NCI-H146 treated with DMSO at 0.1 percent for 48 hours (cell line): ENCODE results near the gene RABGGTA.
A peak's percentile ranks its signal among the peaks of the same experiment; 100 is the strongest.
"Not testable (repeated sequence)": the region's sequence is repeated elsewhere in the genome, so short reads cannot be mapped to it uniquely, and the experiment has no call there.

Experiments
- DNase-seq: peaks from one replicate; lab custom pipeline; 2025; ENCODE audit not compliant: unreplicated experiment; lab: John Stamatoyannopoulos, UW

Gene RABGGTA

DNA sequence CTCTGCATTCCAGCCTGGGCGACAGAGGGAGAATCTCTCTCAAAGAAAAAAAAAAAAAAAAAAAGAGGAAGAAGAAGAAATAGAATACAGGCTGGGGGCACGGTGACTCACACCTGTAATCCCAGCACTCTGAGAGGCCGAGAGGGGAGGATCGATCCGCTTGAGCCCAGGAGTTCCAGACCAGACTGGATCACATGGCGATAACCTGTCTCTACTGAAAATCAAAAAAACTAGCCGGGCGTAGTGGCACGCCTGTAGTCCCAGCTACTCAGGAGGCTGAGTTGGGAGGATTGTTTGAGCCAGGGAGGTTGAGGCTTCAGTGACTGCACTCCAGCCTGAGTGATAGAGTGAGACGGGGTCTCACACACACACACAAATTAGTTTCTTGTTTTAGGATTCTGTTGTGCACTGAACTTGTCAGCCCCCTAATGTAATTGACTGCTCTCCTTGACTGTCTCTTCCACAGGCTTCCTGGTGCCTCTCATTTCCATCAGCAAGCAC is 28.0 kb downstream of the RABGGTA start:
- DNase-seq = peak; percentile 19

DNA sequence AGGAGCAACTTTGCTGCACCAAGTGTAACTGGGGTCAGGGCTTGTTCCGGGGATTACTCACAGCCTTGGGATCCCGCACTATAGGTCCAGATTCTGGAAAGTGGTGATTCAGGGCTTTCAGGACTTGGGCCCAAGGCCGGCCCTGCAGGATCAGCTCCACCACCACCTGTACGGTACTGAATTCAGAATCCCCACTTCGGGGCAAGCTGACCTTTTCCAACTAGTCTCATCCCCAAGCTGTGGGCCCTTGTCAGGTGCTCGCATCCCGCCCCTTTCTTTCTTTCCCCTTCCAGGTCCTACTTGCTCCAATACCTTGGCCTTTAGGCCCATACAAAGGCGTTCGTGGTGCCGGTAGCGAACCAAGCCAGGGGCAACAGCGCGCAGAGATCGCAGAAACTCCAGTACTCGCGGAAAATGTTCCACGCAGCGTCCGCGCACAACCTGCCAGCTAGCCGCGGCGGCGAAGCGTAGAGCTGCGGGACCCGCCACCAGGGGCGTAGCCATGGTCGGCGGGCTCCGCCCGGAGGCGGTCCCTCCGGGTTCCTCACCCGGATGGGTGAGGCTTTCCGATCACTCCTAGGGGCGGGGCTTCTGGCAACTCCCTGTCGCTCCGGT is 29.5 kb downstream of the RABGGTA start:
- DNase-seq = no peak

DNA sequence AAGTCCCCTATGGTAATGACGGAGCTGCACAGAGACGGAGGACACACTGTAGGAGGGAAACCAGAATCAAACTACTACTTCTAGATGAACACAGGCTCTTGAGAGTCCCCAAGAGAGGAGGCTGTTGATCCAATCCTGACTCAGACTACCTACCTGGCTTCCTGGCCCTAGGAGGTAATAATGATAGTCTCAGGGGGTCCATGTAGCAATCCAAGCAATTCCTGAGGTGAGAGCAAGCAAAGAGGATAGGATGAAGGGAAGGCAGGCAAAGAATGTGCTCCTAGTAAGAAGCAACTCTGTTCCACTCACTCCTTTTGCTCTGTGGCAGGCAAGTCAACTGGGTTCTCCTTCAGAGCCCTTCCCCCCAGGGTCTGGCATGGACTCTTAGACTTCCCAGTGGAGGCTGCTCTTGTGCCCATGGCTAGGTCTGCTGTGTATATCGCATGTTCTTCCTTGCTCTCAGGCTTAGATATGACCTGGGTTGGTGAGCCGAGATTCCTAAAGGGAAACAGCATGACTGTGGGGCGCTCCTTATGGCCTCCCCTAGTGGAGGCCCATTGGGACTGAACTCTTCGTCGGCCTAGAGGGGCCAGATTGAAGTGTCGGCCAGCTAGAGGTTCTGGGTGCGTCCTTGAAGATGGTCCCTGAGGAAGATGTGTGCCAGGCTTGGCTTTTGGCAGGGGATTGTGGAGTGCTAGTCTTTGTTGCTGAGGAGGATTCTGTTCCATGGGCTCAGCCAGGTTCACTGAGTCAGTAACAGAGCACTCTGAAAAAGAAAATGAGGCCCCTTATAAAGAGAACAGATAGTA is 31.1 kb downstream of the RABGGTA start:
- no peak for DNase-seq

DNA sequence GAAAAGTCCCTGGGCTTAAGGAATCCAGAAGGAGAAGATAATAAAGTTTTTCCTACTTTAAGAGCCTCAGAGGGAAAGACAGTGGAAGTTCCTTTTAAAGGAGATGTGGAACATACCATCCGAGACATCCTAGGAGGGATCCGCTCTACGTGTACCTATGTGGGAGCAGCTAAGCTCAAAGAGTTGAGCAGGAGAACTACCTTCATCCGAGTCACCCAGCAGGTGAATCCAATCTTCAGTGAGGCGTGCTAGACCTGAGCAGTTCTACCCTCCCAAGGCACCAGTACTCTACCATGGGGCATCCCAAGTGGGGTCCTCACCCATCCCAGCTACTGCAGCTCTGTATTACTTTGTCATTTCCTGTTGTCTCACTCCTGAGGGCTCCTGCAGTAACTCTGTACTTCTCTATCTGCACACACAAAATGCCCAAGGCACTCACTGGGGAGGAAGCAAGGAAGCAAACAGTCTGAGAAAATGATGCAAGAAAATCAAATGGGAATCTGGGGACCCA is 32.8 kb downstream of the RABGGTA start:
- DNase-seq = no peak

DNA sequence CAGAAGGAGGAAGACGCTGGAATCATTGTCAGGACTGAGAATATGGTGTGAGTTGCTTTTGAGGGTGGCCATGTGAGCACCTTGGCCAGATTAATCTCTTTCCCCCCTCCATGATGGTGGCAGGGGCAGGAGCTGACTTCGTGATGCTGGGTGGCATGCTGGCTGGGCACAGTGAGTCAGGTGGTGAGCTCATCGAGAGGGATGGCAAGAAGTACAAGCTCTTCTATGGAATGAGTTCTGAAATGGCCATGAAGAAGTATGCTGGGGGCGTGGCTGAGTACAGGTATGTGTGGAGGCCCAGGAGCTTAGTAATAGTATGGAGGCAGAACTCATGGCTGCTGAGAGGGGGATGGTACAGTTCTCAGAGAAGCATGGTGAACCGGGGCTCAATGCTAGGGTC is 33.3 kb downstream of the RABGGTA start:
- DNase-seq = no peak

DNA sequence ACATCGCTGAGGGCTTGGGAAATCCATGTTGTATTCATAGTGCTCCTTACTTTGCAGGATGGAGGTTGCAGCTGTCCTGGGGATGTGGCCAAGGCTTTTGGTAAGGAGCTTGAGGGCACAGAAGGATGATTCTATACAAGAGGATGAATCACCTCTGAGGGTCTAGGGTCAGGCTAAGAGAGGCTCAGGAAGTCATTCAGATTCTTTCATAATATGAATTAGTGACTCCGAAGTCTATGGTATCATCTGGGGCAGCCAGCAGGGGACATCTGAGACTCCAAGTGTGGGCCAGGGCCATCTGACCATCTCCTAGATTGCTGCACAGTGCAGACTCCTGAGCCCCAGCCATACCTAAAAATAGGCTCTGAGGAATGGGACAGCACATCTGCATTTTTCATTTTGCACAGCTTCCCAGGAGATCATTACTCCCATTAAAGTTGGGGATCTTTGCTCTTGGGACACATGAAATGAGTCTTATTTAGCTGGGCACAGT is 33.9 kb downstream of the RABGGTA start:
- no peak for DNase-seq

DNA sequence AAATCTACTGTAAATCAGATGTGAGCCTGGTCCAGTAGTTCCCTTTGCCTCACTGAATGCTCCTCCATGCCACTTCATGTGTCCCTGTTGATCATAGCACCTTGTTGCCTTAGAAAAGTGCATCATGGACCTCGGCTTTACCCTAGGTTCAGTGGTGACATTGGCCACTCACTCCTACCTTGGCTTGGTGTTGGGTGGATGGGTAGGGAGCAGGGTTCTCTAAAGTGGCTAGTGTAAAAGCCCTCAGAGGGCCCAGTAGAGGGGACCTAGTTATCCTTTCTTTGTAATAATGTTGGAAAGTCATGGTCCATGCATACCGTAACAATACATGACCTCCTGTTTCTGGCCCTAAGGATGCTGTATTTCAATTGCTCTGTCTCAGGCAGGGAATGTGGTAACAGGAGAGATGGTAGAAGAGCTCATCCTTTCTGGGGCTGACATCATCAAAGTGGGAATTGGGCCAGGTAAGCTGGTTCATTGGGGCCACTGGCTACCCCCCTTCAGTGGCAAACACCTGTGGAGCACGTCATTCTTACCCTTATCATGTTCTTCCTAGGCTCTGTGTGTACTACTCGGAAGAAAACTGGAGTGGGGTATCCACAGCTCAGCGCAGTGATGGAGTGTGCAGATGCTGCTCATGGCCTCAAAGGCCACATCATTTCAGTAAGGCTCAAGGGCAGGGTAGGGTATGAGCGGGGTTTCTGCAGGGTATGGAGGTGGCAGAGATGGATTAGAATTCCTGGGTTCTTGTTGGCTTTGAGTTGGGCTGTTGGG is 34.5 kb downstream of the RABGGTA start:
- no peak for DNase-seq

DNA sequence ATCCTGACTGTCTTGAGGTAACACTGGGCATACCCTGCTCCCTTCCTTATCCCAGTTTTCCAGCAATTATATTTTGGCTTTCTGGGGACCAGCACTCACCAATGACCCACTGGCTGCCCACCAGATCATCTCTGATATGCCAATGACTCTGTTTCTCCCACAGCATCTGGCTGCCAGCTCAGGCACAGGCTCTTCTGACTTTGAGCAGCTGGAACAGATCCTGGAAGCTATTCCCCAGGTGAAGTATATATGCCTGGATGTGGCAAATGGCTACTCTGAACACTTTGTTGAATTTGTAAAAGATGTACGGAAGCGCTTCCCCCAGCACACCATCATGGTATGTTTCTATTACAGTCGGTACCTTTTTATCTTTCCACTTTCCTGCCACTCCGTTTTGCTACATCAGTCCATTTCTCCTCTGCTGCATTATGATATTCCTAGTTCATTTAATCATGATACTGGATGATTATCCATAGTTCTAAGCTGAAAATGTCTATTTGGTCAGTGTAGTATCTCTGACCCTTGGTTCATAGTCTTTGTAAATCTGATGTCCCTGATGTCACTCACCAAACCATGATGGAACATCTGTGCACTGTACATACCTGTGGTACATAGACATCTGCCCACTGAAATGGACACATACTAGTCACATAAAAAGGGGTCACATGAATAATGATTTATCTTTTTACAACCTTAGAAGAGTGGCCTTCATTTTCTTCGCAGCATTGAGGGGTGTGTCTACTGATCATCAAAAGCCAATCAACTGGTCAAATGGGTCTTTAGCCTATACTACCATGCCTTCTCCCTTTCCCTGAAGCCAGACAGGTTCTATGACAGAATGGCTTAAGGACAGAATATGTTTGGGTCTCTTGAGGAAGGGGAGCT is 35.4 kb downstream of the RABGGTA start:
- no peak for DNase-seq

DNA sequence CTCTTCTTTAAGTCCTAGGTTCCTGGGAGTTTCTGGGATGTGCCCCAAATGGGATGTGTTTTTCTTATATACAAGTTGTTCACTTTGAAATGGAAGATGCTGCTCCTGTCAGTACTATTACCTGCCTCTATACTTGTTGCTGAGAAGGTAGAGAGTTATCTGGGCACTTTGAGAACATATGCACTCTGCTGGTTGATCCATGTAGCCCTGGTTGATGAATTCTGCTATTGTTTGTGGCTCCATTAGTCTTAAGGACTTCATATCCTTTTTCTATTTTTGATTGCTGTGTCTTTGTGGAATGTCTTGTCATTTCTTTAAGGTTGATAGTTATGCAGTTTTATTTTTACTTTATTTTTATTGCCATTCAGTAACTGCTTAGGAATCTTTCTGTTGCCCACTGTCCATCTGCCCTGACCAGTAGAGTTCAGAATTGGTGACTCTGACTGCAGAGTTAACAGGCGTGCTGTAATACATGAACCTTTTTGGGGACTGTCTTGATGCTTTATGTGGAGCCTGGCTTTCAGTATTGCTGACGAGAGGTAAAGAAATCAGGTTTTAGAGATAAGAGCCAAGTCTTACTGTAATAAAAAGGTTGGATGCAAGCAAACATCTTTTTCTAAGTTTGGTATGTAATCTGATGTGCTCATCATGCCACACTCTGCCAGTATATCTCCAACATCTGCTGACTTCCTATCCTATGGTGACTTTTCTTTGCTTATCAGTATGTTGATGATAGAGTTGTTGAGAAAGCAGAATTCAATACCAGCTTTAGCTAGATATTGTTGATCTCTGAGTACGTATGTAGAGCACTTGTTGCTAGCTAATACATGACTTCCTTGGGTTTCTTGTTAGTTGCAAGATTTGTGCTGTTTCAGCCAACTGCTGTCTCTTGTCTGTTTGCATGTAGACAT is 37.0 kb downstream of the RABGGTA start:
- no peak for DNase-seq

DNA sequence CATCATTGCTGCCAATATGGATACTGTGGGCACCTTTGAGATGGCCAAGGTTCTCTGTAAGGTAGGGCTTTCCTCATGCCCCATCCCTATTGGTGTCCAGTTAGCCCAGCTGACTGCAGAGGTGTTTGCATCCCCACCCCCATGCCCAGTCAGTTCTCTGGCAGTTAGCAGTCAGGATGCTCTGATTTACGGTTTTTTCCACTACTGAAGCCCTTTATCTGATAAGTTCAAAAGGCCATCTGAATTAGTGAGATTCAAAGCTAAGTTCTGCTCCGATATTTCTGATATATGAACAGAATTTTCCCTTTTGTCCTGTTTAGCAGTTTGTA is 37.9 kb downstream of the RABGGTA start:
- no peak for DNase-seq

DNA sequence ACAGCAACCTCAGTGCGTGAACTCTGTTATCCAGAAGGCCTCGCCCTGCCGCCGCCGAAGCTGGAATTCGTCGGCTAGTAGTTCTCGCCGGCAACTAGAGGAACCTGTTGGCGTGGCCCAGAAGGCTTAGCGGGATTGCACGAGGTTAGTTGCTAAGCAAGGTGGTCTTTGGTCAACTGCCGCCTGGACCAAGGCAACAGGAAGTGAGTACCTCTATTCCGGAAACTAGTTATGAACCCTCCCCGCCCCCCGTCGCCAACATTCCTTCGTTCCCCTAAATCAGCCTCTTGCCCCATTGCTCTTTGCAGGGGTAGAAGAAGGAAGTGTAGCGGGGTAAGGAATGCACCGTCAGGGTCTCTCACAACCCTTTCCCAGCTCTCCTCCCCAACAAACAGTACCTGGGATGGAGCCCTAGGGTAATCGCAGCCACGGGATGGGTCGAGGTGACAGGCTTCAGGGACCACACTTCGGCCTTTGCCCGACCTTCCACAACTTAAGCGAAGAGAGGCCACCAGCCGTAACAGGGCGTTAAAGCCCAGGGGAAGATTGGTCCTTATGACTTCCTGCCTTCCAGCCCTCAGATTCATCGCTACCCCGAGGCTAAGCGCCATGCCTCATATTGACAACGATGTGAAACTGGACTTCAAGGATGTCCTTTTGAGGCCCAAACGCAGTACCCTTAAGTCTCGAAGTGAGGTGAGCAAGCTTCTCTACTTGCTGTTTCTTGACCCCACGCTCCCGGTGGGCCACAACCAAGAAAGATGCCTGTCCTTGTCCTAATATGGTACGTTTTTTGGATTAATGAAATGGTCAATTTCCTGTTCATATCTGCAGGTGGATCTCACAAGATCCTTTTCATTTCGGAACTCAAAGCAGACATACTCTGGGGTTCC is 38.5 kb downstream of the RABGGTA start, which contains the start of gene GMPR2:
TSS of gene GMPR2 (plus strand) at position 285 of the 893 bp plus-strand sequence. CDS start at position 610, 325 bp downstream.
- no peak for DNase-seq

DNA sequence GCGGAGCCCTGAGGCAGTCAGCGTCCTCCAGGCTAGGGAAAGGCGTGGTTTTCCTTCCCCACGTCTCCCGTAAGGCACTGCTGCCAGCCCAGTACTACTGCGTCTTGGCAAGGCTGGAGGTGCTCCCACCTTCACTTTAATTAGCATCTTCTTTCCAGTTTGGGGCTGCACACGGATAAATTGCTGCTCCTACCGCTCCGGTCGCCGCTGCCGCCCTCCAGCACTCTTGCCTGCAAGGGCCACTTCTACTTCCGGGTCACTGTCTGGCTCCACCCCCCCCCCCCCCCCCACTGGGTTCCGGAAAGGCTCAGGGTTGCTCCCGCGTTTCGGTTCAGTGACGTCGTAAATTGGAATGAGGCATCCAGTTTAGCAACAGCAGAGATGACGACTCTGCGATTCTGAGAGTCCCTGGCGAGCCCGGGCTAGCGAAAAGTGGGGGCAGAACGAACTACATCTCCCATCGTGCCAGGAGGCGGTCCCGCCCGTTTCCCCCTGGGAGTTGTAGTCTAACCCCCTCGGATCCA is 39.2 kb downstream of the RABGGTA start, which contains the start of gene NEDD8:
TSS of gene NEDD8 (minus strand) at position 247 of the 524 bp plus-strand sequence. CDS start at position 147, 100 bp downstream.
- peak; percentile 71 for DNase-seq

DNA sequence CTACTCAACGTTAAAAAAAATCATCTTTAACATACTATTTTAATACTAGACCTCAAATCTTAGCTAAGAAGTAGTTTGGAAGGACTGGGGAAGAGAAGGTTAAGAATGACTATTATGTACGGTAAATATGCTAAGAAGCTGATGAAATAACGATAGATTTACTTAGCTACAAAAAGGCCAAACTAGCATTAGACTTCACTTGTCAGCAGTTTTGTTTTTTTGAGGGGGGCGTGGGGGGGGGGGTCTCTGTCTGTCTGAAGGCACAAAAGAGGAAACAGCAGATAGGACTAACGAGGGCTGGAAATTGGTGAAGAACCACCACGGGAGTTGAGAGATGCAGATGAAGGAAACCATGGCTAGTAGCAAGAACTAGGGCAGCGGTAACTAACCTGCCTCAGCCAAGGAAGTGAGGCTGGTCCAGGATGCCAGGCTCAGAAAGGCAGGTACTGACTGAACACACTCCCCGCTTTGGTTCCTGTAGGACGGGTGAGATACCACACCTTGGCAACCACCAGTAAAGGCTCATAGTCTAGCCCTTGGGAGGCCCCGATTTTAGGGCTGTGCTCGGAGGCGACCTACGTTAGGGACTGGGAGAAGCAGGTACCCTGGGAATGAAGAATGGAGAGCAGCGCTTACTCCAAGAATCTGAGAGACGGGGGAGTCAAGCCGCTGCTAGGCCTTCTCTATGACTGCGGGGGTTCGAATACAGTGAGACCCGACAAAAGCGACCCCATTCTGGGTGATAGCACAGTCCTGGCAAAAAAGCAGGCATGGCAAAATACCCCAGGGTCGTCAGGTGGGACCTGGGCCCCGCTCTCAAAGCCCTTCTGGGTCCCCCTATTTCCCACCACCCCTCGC is 39.9 kb downstream of the RABGGTA start:
- DNase-seq = peak; percentile 5

DNA sequence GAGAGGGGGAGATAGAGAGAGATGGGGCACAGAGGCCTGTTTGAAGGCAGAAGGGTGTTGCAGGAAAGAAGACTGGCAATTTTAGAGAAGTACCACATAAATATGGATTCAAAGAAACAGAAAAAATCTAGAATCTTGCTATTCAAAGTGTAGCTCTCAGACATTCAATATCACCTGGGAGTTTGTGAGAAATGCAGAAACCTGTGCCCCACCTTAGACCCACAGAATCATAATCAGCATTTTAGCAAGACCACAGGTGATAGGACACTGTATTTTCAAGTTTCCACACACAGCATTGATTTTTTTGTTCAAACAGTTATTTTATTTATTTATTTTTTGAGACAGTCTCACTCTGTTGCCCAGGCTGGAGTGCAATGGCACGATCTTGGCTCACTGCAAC is 42.5 kb downstream of the RABGGTA start:
- no peak for DNase-seq

DNA sequence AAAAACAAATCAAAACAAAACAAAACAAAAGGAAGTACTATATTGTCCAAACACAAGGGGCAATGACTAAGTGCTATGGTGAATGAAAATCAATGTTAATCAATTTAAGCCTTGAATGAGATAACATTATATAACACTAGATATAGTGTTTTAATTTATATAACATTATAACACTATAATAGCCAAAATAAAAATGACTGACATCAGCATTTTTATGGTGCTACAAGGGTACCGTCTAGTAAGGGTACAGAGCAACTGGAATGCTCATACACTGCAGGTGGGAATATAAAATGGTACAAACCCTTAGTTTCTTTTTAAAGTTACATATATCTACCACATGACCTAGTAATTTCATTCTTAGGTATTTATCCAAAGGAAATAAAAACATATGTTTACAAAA is 44.9 kb downstream of the RABGGTA start:
- no peak for DNase-seq

DNA sequence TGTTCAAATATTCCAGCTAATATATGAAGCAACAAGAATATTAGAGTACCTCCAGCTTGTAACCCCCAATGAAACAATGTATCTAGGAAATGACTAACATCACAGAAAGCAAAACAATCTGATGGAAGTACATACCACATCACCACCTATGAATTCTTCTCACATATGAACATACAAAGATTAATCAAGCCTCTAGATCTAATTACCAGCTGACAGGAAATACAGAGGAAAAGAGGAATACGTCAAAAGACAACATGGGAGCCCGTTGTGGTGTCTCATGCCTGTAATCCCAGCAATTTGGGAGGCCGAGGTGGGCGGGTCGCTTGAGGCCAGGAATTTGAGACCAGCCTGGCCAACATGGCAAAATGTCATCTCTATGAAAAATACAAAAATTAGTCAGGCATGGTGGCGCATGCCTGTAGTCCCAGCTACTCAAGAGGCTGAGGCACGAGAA is 46.8 kb downstream of the RABGGTA start:
- DNase-seq = no peak

DNA sequence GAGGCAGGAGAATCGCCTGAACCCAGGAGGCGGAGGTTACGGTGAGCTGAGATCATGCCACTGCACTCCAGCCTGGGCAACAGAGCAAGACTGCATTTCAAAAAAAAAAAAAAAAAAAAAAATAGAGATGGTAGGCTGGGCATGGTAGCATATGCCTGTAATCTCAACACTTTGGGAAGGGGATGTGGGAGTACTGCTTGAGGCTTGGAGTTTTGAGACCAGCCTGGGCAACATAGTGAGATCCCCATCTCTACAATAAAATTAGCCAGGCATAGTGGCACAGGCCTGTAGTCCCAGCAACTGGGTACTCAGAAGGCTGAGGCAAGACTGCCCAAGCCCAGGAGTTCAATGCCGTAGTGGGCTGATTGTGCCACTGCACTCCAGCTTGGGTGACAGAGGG is 48.4 kb downstream of the RABGGTA start:
- not testable (repeated sequence) for DNase-seq
